WI38 (cell line): ENCODE data around the gene NEU2.
"Not testable (repeated sequence)": the region's sequence is repeated elsewhere in the genome, so short reads cannot be mapped to it uniquely, and the experiment has no call there.

Experiments
- H3K4me3 ChIP-seq: 2 replicates; pipeline ENCODE4 v1.5.1; 2011; ENCODE audit warnings: low read depth, mild to moderate bottlenecking, control low read depth, low read length
- CTCF ChIP-seq: IDR thresholded peaks from 2 replicates; pipeline ENCODE4 v1.5.1; 2012; ENCODE audit warnings: low read depth, mild to moderate bottlenecking, control low read depth, low read length

NEU2 gene

GRCh38 chr2:233047206-233047605 lies 14.7 kb downstream of the NEU2 start:
- H3K4me3 ChIP-seq = no peak overlapping the region
- TF ChIP-seq CTCF = no peak

- no peak for TF ChIP-seq CTCF
- H3K4me3 ChIP-seq = no peak overlapping the region
Observed at GRCh38 chr2:233047667-233048066, 15.2 kb downstream of the NEU2 start.

GRCh38 chr2:233048569-233049193 lies 16.2 kb downstream of the NEU2 start:
- no peak overlapping the region for H3K4me3 ChIP-seq
- TF ChIP-seq CTCF = no peak

- no peak for TF ChIP-seq CTCF
- H3K4me3 ChIP-seq = no peak overlapping the region
Observed at GRCh38 chr2:233049194-233049761, 16.8 kb downstream of the NEU2 start.

- TF ChIP-seq CTCF = no peak
- H3K4me3 ChIP-seq = no peak overlapping the region
Observed at GRCh38 chr2:233051241-233052149, 19.0 kb downstream of the NEU2 start.

- H3K4me3 ChIP-seq = not testable (repeated sequence)
Observed at GRCh38 chr2:233052517-233052916, 20.0 kb downstream of the NEU2 start.

- TF ChIP-seq CTCF = peak; percentile 92
- H3K4me3 ChIP-seq = no peak overlapping the region
Observed at GRCh38 chr2:233053928-233054784, 21.7 kb downstream of the NEU2 start.
